K562 (cell line): Measurements from ENCODE around the gene SEC23A. TPM values are rescaled to one million over a fixed set of nuclear protein-coding genes. Genes with fewer than 3 reads are reported as not detected.

Experiments used
- ATAC-seq: fragments of 200-7000 bp; cut with Tn5 transposase; 3 replicates; pipeline ENCODE4 v1.9.1; 2020; ENCODE audit warnings: moderate library complexity
- BruUV-seq: library from RNA; stranded (reverse); fragments of 400-500 nt; replicated peaks from 2 replicates; lab custom pipeline; 2021; lab: Mats Ljungman, UMichigan
- CTCF ChIA-PET: fragments of 300-600 bp; formaldehyde crosslinking; extraction: SDS; loops from one replicate; lab custom pipeline; 2021; ENCODE audit warnings: low intra/inter-chr PET ratio; lab: Yijun Ruan, JAX
- POLR2A ChIA-PET: fragments of 300-600, 350-650 bp; sonication (Branson Sonifier 250); formaldehyde crosslinking; extraction: SDS; loops from one replicate; lab custom pipeline; 2021; ENCODE audit warnings: antibody characterized with exemption, inconsistent platforms; lab: Yijun Ruan, JAX
- DNase-seq, 4 experiments: peaks; one replicate each; pipeline versions ENCODE4 v3.0.0 to v3.0.0-alpha.2; 2011 to 2018; ENCODE audit warnings: low spot score in 3 of 4, mixed read lengths in 3 of 4; ENCODE audit errors: extremely low read depth in 1 of 4
- FAIRE-seq: peaks from 2 replicates; lab custom pipeline; 2011; peaks lifted over from hg19 to GRCh38; lab: Jason Lieb, UNC
- H2AFZ ChIP-seq: 2 replicates; pipeline ENCODE4 v1.6.0; 2011; ENCODE audit warnings: low read depth, low read length, control low read depth, inconsistent platforms
- H3K27ac ChIP-seq: fragments of 200-600 bp; 3 replicates; pipeline ENCODE4 v1.8.0; 2011; ENCODE audit warnings: low read depth, mild to moderate bottlenecking, control low read depth, inconsistent platforms, low read length, moderate library complexity, mixed read lengths; ENCODE audit errors: extremely low read depth
- H3K27me3 ChIP-seq, 2 experiments: fragments of 300-600 bp in 1 of 2; 2 replicates in 1 of 2; 3 replicates in 1 of 2; pipeline versions ENCODE4 v1.6.0 to v1.8.0; 2011; ENCODE audit warnings: inconsistent platforms in 2 of 2, low read length in 2 of 2, mild to moderate bottlenecking in 1 of 2, mixed read lengths in 1 of 2, moderate library complexity in 1 of 2; ENCODE audit not compliant: control insufficient read depth in 2 of 2, insufficient read depth in 2 of 2
- H3K36me3 ChIP-seq: fragments of 300-600 bp; 3 replicates; pipeline ENCODE4 v1.8.0; 2011; ENCODE audit warnings: mild to moderate bottlenecking, low read length, inconsistent platforms; ENCODE audit not compliant: control insufficient read depth, insufficient read depth
- H3K4me1 ChIP-seq, 2 experiments: fragments of 200-600 bp in 1 of 2; replicated peaks in 1 of 2; 2 replicates in 1 of 2; 3 replicates in 1 of 2; pipeline versions ENCODE4 v1.5.1 to v1.8.0; 2011; ENCODE audit warnings: inconsistent platforms in 2 of 2, low read length in 2 of 2, mild to moderate bottlenecking in 1 of 2, mixed read lengths in 1 of 2, moderate library complexity in 1 of 2; ENCODE audit not compliant: control insufficient read depth in 2 of 2, insufficient read depth in 2 of 2
- H3K4me2 ChIP-seq: 2 replicates; pipeline ENCODE4 v1.6.1; 2011; ENCODE audit warnings: low read length, control low read depth, inconsistent platforms, mixed read lengths; ENCODE audit not compliant: insufficient read depth
- H3K4me3 ChIP-seq: fragments of 200-600 bp; sonication (generic), shearing (Covaris generic); 2 replicates; pipeline ENCODE4 v1.5.1; 2016; ENCODE audit warnings: control low read depth, inconsistent platforms
- H3K79me2 ChIP-seq: fragments of 200-600 bp; 3 replicates; pipeline ENCODE4 v1.8.0; 2011; ENCODE audit warnings: low read length, inconsistent platforms; ENCODE audit not compliant: control insufficient read depth, insufficient read depth
- H3K9ac ChIP-seq, 2 experiments: 2 replicates each; pipeline versions ENCODE4 v1.6.0 to v1.6.1; 2011; ENCODE audit warnings: low read depth in 2 of 2, low read length in 2 of 2, control low read depth in 1 of 2, inconsistent platforms in 1 of 2, mild to moderate bottlenecking in 1 of 2, mixed read lengths in 1 of 2; ENCODE audit not compliant: insufficient read depth in 1 of 2
- H3K9me1 ChIP-seq: one replicate; pipeline ENCODE4 v1.6.0; 2011; ENCODE audit warnings: inconsistent platforms, mild to moderate bottlenecking, low read length, moderate library complexity; ENCODE audit not compliant: control insufficient read depth, insufficient read depth
- H3K9me3 ChIP-seq: replicated peaks from 2 replicates; pipeline ENCODE4 v1.5.1; 2011; ENCODE audit warnings: low read depth, low read length, inconsistent platforms; ENCODE audit not compliant: control insufficient read depth, insufficient read depth
- H4K20me1 ChIP-seq: replicated peaks from 2 replicates; pipeline ENCODE4 v1.6.1; 2011; ENCODE audit warnings: low read length, inconsistent platforms, mixed read lengths; ENCODE audit not compliant: control insufficient read depth, insufficient read depth
- GATA2 ChIP-seq: sonication (generic); formaldehyde crosslinking; IDR thresholded peaks from 2 replicates; pipeline ENCODE4 v1.4.0; 2020; ENCODE audit warnings: mild to moderate bottlenecking, missing genetic modification reagents
- HNRNPLL ChIP-seq: fragments of 200-400 bp; formaldehyde crosslinking; IDR thresholded peaks from 2 replicates; pipeline ENCODE4 v1.6.1; 2017; ENCODE audit warnings: low read length, low read depth, mild to moderate bottlenecking; ENCODE audit not compliant: poor library complexity, severe bottlenecking
- RAD21 ChIP-seq, 2 experiments: fragments of 250-450 bp in 1 of 2; fragments of 450-650 bp in 1 of 2; sonication (Bioruptor Pico) in 1 of 2; formaldehyde crosslinking in 1 of 2; IDR thresholded peaks in 1 of 2; conservative IDR thresholded peaks in 1 of 2; 2 replicates each; pipeline versions ENCODE4 v1.4.0 to v1.8.0; 2020 to 2022; ENCODE audit warnings: mild to moderate bottlenecking in 2 of 2, moderate library complexity in 1 of 2
- ZNF316 ChIP-seq: fragments of 450-650 bp; IDR thresholded peaks from 2 replicates; pipeline ENCODE4 v1.6.1; 2016
- WGBS: fragments of 100-300 bp; shearing (Covaris generic); methylation state at CpG from one replicate; pipeline ENCODE4 v1.1.6; 2016; ENCODE audit warnings: low coverage, mixed read lengths; ENCODE audit not compliant: insufficient coverage; ENCODE audit errors: missing lambda C conversion rate; 5-methylcytosine and 5-hydroxymethylcytosine counted together
- in situ Hi-C: fragments of 300-500 bp; cut with MboI; formaldehyde crosslinking; loops from 4 replicates; pipeline ENCODE4 v1.15.0; 2018; ENCODE audit warnings: inconsistent platforms, mixed read lengths
- intact Hi-C: fragments of 100-400 bp; cut with micrococcal nuclease; formaldehyde crosslinking; loops from 2 replicates; pipeline ENCODE4 v1.14.2; 2022
- polyA plus RNA-seq, 8 experiments: library from polyadenylated mRNA; depleted of rRNA in 4 of 8; stranded (reverse) in 5 of 8; unstranded in 3 of 8; fragments of >200 nt; fragmentation: Nextera tagmentation in 2 of 8; fragmentation: Illumina TruSeq in 1 of 8; extraction: Ambion mirVana in 2 of 8; extraction: Trizol in 1 of 8; gene quantifications; 2 replicates each; pipeline versions ENCODE4 v1.2.1 to v1.2.3, GENCODE V29; 2011 to 2014; ENCODE audit warnings: inconsistent platforms in 1 of 8, missing spikeins in 1 of 8
- total RNA-seq, 7 experiments: library from RNA; depleted of rRNA in 6 of 7; stranded (reverse); fragments of >200 nt in 6 of 7; fragmentation: Illumina TruSeq in 2 of 7; extraction: Trizol in 2 of 7; gene quantifications; 2 replicates each; pipeline versions ENCODE4 v1.2.1 to v1.2.3, GENCODE V29; 2011 to 2021; ENCODE audit warnings: low replicate concordance in 1 of 7
- TF ChIP-seq, protein P1 (sequence below): fragments of 250-450 bp; sonication (Bioruptor Pico); IDR thresholded peaks from 2 replicates; pipeline ENCODE4 v1.5.0; 2020; ENCODE audit warnings: mild to moderate bottlenecking, borderline replicate concordance
- TF ChIP-seq, protein P2 (sequence below): sonication (generic); formaldehyde crosslinking; IDR thresholded peaks from 2 replicates; pipeline ENCODE4 v1.8.1; 2022; ENCODE audit warnings: missing genetic modification reagents
- TF ChIP-seq, protein P3 (sequence below), 2 experiments: IDR thresholded peaks; 2 replicates each; pipeline ENCODE4 v1.6.1; 2011; ENCODE audit warnings: borderline replicate concordance in 1 of 2, control low read depth in 1 of 2, low read depth in 1 of 2, low read length in 1 of 2, mild to moderate bottlenecking in 1 of 2, mixed read lengths in 1 of 2, moderate library complexity in 1 of 2; ENCODE audit not compliant: insufficient read depth in 1 of 2, insufficient read length in 1 of 2, poor library complexity in 1 of 2, severe bottlenecking in 1 of 2; ENCODE audit errors: extremely low read depth in 1 of 2

SEC23A gene
- total and polyA plus RNA-seq, 9 of the 15 experiments (the other 6 are each of a cell fraction or from before 2014, with no cell fraction given), result 5.5 to 47.0 (median 14.5) TPM

DNA sequence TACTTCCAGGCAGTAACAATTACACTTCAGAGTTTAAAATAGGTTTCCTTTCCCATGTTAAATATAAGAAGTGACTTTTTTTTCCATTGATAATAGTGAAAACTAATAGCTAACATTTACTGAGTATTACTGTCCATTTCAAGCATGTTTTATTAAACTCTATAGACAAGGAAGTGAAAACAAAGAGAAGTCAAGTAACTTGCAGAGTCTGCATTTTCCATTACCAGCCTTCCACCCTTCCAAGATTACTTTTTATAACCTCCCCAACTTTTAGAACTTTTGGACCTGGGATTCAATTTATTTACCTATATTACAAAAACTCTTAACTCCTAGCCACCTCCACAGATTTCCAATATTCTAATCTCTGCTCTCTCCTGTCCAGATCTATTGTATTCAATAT lies 67.7 kb downstream of the SEC23A start:
- no peaks in the 10 kb centered on the region for H3K9me1 ChIP-seq
- no peak for FAIRE-seq

DNA sequence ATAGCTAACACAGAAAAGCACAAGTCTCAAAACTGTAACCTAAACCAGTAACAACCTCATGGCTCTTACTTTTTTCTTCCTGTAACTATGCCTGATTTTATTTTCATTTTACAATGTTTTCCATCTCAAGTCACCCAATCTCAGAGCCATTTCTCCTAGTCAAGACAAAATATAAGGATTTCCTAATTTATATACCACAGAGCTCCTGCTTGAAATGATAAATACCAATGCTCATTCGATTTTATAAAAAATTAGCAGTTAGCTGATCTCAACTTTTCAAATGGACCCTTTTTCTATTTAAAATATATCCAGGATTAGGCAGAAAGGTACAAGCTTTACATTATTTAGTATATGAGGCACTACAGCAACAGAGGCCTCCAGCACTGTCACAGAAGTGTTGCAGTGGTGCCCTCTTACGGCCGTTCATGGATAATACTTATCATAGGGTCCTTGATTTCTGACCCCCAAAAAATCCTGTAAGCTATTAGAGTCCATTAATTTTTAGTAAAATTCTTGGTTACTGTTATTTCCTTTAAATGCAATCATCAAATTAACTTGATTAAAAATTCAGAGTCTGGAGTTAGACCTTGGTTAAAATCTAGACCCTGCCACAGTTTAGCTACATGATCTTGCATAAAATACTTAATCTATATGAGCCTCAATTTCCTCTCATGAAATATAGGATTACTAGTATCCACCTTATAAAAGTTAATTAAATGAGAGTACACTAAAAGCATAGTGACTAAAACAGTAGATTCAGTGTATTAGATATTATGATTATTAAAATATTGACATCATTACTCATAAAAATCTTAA lies 68.3 kb downstream of the SEC23A start:
- Histone ChIP-seq H2AFZ (no peak overlapping the region), H3K36me3 (peaks cover 13% of the 10 kb centered on the region; the same call in 2 of the 3 replicates), H3K4me2 (no peak overlapping the region), H3K79me2 (no peaks in the 10 kb centered on the region), H3K27ac (no peak overlapping the region), H3K4me3 (no peak overlapping the region), H3K9ac (no peak overlapping the region), H4K20me1 (no peaks in the 10 kb centered on the region), H3K27me3 (no peaks in the 10 kb centered on the region), H3K9me1 (no peaks in the 10 kb centered on the region), H3K4me1 (no peaks in the 10 kb centered on the region), H3K9me3 (no peaks in the 10 kb centered on the region)
- no TSS peak for BruUV-seq
- ATAC-seq, result peak; percentile 77
- CTCF ChIA-PET, result no interaction called here
- POLR2A ChIA-PET, result interaction anchor here (0.5 to 1.0 kb wide), 3 partner anchors 13 to 20 kb away, joined by 3 read pairs; no protein-coding TSS in a partner anchor
- DNase-seq, result peak in 3 of 4 experiments; percentile 6 to 27 (median 15)
- 25% methylated on average over 3 of the region's 3 CpGs for WGBS
- FAIRE-seq, result no peak
- intact Hi-C loops, result no loop called here
- in situ Hi-C loops, result no loop called here
- TF ChIP-seq RAD21 (CRISPR knock-in tag; conservative IDR thresholded peaks at IDR 0.05 in 1 of 2, IDR thresholded peaks at IDR 0.05 in 1 of 2) (0 out of 4 replicates have a peak, but pooled peaks of 1 of the 2 experiments have one; percentile 17), GATA2 (CRISPR knock-in tag) (no peak), HNRNPLL (no peak)
- TF ChIP-seq, protein P1, sequence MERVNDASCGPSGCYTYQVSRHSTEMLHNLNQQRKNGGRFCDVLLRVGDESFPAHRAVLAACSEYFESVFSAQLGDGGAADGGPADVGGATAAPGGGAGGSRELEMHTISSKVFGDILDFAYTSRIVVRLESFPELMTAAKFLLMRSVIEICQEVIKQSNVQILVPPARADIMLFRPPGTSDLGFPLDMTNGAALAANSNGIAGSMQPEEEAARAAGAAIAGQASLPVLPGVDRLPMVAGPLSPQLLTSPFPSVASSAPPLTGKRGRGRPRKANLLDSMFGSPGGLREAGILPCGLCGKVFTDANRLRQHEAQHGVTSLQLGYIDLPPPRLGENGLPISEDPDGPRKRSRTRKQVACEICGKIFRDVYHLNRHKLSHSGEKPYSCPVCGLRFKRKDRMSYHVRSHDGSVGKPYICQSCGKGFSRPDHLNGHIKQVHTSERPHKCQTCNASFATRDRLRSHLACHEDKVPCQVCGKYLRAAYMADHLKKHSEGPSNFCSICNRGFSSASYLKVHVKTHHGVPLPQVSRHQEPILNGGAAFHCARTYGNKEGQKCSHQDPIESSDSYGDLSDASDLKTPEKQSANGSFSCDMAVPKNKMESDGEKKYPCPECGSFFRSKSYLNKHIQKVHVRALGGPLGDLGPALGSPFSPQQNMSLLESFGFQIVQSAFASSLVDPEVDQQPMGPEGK (CRISPR knock-in tag), result no peak
- TF ChIP-seq, protein P2, sequence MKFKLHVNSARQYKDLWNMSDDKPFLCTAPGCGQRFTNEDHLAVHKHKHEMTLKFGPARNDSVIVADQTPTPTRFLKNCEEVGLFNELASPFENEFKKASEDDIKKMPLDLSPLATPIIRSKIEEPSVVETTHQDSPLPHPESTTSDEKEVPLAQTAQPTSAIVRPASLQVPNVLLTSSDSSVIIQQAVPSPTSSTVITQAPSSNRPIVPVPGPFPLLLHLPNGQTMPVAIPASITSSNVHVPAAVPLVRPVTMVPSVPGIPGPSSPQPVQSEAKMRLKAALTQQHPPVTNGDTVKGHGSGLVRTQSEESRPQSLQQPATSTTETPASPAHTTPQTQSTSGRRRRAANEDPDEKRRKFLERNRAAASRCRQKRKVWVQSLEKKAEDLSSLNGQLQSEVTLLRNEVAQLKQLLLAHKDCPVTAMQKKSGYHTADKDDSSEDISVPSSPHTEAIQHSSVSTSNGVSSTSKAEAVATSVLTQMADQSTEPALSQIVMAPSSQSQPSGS (CRISPR knock-in tag), result no peak

More for the DNA sequence above, 67.7 kb downstream of the SEC23A start:
- ATAC-seq (no peak), DNase-seq (no peak)
- Histone ChIP-seq H3K27ac (no peak overlapping the region), H4K20me1 (no peaks in the 10 kb centered on the region), H3K9ac (no peak overlapping the region), H3K36me3 (peaks cover 15% of the 10 kb centered on the region; the same call in 2 of the 3 replicates), H2AFZ (no peak overlapping the region), H3K4me2 (no peak overlapping the region), H3K79me2 (no peaks in the 10 kb centered on the region), H3K27me3 (no peaks in the 10 kb centered on the region), H3K9me3 (no peaks in the 10 kb centered on the region), H3K4me1 (no peaks in the 10 kb centered on the region), H3K4me3 (no peak overlapping the region)
- no TSS peak for BruUV-seq
- intact Hi-C loops (no loop called here), in situ Hi-C loops (no loop called here)
- TF ChIP-seq ZNF316, result peak; percentile 18; the same call in 1 of the 2 replicates
- TF ChIP-seq, protein P3, sequence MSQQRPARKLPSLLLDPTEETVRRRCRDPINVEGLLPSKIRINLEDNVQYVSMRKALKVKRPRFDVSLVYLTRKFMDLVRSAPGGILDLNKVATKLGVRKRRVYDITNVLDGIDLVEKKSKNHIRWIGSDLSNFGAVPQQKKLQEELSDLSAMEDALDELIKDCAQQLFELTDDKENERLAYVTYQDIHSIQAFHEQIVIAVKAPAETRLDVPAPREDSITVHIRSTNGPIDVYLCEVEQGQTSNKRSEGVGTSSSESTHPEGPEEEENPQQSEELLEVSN (IDR thresholded peaks at IDR 0.05; ENCODE audit: borderline replicate concordance in 1 of 2, extremely low read depth in 1 of 2, insufficient read depth in 1 of 2, insufficient read length in 1 of 2, low read depth in 1 of 2, low read length in 1 of 2, poor library complexity in 1 of 2, severe bottlenecking in 1 of 2), result no peak
- POLR2A ChIA-PET, result interaction anchor here (1.0 kb wide), 1 partner anchor 12 kb away, joined by 3 read pairs; no protein-coding TSS in a partner anchor
- CTCF ChIA-PET, result no interaction called here
